Glomerular endothelial cell (primary cell): ENCODE results near the gene SLC13A2. TPM values are rescaled to one million over a fixed set of nuclear protein-coding genes. Genes with fewer than 3 reads are reported as not detected.

Experiments
- DNase-seq: peaks from one replicate; pipeline ENCODE4 v3.0.0-alpha.2; 2011; ENCODE audit warnings: low read depth, low spot score; ENCODE audit errors: extremely low read depth
- total RNA-seq: library from RNA; depleted of rRNA; stranded (reverse); fragments of >200 nt; gene quantifications from 2 replicates; pipeline ENCODE4 v1.2.3, GENCODE V29; 2015

The SLC13A2 gene
- total RNA-seq, 1 donor from 2014 or later, result not detected

DNA sequence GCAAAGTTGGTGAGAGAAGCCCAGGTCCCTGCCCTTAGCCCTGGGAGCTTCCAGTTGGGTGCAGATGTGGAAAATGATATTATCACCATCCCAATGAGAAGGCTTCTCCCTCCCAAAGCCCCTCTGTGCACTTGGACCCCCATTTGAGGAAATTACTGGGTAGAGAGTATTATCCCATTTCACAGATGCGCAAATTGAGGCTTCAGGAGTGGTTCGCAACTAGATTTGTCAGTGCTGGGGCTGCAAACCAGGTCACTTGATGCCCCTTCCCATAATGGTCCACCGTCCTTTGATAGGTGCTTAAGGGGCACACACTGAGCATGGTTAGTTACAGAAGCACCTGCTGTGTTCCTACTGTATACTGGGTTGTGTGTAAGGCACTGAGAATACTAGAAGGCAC lies 18.4 kb downstream of the SLC13A2 start:
- no peak for DNase-seq

GRCh38 chr17:28492352-28493310 lies 19.2 kb downstream of the SLC13A2 start:
- no peak for DNase-seq

DNA sequence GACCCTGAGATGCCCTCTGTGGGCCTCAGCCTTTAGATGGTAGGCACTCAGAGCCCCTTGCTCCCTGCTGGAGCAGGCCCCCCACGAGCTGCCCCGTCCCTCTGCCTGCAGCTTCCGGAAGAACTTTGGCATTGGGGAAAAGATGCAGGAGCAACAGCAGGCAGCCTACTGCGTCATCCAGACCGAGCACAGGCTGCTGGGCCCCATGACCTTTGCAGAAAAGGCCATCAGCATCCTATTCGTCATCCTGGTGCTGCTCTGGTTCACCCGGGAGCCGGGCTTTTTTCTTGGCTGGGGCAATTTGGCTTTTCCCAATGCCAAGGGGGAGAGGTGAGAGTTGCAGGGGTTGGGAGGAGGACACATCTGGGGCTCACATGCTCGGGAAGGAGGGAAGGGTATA lies 20.0 kb downstream of the SLC13A2 start:
- no peak for DNase-seq

DNA sequence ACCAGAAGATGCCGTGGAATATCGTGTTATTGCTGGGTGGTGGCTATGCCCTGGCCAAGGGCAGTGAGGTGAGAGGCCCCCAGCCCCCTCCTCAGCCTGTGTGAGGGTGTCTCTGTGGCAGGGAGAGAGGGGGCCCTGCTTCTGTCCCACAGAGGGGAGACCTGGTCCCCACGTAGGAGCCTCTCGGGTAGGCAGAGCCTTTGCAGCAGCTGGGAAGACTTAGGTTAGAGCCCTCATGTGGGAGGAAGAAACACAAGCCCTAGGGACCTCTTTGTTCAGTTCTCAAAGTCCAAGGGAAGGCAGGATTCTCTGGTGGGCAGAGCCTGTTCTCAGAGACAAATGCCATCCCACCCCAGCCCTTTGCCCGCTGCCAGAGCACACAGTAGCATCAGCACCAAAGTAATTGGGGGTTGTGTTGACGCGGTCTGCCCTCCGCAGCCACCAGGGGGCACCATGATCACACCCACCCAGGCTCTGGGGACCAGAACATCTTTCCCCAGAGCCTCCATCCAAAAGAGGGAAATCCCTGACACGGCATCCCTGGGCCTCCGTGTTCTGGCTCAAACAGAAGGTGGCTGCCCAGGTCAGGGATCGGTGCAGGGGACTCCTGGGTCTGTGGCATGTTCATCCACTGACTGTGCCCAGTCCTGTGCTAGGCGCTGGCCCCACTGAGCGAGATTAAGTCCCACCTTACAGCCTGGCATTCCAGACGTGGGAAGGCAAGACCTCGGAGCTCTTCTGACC lies 21.2 kb downstream of the SLC13A2 start:
- peak; percentile 7 for DNase-seq

DNA sequence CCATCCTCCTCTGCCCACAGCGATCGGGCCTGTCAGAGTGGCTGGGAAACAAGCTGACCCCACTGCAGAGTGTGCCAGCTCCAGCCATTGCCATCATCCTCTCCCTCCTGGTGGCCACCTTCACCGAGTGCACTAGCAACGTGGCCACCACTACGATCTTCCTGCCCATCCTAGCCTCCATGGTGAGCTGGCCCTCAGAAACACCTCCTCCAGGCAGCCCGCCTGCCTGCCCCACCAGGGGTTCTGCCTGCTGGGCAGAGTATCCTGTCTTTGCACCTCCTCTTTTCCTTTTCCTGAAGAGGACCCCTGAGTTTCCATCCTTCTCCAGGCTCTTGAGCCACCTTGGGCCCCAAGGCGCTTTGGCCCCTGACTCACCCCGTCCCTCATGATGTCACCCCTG lies 22.2 kb downstream of the SLC13A2 start:
- DNase-seq, result no peak

GRCh38 chr17:28497931-28498330 lies 24.5 kb downstream of the SLC13A2 start:
- DNase-seq, result no peak

DNA sequence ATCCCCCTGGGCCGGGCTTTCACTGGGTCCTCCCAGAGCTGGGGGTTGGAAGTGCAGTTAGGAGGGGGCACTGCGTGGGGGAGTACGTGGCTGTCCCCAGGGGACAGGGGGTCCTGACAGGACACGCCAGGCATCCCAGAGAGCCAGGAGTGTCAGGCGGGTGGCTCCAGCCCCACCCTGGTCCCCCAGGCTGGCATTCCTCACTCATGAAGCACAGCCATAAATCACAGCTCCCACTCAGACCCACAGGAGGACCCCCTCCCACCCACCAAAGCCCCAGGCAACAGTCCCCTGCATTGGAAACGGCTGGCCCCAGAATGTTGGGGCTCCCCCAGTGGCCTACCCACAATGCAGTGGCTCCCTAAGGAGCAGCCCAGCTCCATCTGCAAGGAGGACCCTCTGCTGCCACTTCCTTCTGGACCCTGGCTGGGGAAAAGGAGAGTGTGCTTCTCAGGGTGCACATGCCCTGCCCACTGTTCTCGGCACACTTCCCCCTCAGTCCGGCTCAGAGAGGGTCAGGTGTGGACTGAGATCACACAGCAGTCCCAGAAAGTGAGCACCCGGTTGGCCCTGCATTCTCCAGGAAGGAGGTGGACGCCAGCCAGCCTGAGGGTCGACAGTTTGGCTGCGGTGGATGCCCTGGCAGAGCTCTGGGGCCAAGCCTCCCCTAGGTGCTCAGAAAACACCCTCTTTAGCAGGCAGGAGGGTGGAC lies 25.4 kb downstream of the SLC13A2 start:
- no peak for DNase-seq

- DNase-seq, result no peak
Observed at GRCh38 chr17:28499364-28499664, 25.9 kb downstream of the SLC13A2 start.

DNA sequence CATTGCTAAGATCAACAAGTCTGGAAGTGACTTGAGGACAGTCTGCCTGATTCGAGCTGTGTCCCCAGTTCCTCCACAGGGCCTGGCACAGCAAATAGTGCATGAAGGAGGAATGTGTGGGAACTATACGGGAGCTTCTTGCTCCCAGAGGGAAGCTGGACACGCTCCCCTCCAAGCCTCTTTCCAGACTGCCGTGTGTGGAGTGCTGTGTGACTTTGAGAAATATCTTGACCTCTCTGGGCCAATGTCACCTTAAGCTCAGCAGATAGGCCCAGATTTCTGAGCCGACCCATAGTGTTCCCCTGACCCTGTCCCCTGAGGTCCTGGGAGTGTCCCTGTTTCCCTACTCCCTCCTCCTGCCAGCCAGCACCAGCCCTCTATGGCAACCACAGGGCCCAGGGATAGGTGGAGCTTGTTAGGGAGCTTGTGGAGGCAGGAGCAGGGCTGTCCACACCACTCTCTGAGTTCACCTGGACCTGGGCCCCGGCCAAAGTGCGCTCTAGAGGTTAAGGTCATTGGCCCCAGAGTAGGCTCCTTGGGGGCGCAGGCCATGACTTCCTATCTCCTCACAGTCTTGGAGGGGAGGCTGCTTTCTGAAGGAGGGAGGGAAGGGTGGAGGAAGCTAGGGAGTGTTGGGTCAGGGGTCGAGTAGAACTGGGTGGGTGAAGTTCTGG lies 26.4 kb downstream of the SLC13A2 start:
- DNase-seq, result no peak

- DNase-seq, result no peak
Observed at GRCh38 chr17:28500712-28501379, 27.4 kb downstream of the SLC13A2 start.

- DNase-seq, result no peak
Observed at GRCh38 chr17:28501421-28502284, 28.2 kb downstream of the SLC13A2 start.

DNA sequence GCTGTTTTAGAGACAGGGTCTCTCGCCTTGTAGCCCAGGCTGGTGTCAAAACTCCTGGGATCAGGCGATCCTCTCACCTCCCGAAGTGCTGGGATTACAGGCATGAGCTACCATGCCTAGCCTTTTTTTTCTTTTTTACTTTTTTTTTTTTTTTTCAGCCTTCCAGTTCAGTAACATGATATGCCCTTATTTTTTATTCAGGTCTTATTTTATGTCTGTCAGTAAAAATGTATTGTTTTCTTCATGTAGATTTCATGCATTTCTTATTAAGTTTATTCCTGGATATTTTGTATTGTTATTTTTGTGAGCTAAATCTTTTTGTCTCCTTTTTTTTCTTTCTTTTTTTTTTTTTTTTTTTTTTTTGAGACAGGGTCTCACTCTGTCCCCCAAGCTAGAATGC lies 30.0 kb downstream of the SLC13A2 start:
- no peak for DNase-seq

DNA sequence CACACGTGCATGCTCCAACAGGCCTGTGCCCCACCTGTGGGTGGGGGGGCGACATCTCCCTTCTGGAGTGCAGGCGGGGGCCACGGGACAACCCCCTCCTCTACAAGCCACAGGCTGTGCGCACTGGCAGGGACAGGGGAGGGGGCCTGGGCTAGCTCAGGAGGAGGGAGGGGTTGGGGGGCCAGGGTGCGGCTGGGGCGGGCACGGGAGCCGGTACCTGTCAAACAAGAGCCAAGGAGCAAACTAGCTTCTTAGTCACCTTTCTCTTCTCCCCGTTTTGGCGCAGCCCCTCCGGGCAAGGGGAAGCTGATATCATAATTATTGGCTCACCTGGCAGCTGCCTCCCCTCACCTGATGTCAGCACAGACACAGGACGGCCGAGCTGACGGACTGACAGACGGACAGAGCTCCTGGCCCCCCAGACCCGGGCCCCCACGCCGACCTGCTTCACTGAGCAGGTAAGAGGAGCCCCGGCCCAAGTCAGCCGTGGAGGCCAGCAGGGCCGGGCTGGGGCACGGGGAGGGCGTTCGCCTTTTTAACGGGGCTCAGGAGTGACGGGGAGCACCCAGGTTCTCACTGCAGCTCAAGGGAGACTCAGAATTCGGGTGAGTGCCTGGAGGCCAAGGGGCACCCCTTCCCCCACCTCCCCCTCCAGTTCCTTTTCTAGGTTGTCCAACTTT lies 32.7 kb downstream of the SLC13A2 start, which contains the start of gene FOXN1:
TSS of gene FOXN1 (plus strand) at position 363 of the 680 bp plus-strand sequence. CDS start 17,622 bp downstream, outside the sequence.
- no peak for DNase-seq

- DNase-seq, result no peak
Observed at GRCh38 chr17:28506763-28507487, 33.5 kb downstream of the SLC13A2 start.

GRCh38 chr17:28507567-28508203 lies 34.2 kb downstream of the SLC13A2 start:
- no peak for DNase-seq

DNA sequence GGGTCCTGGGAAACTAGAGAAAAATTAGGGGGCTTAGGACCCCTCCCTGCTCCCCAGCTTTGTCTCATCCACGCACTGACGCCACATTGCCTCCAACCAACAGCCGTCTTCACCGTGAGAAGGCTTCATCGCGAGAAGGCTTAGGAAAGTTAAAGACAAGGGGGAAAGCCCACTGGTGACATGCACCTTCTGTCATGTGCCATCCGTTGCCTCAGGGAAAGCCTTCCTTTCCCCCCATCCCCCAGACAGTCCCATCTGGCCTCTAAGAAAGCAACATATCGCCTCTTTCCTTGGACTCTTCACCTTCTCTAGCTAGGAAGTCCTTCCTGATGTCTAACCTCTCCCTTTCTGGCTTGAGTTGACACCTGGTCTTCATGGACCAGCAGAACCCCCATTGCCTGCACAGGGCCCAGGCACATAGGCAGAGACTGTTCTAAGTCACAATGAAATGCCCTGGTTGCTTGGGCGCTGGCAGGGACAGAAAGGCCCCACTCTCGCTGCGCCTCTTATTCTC lies 34.8 kb downstream of the SLC13A2 start:
- DNase-seq, result no peak

GRCh38 chr17:28509789-28510188 lies 36.3 kb downstream of the SLC13A2 start:
- DNase-seq, result no peak
